GM23338 (cell line): Measurements from ENCODE around the gene BCL2L13. TPM values are rescaled to one million over a fixed set of nuclear protein-coding genes. Genes with fewer than 3 reads are reported as not detected.
"Not testable (repeated sequence)": the region's sequence is repeated elsewhere in the genome, so short reads cannot be mapped to it uniquely, and the experiment has no call there.

ENCODE experiments used
- ATAC-seq: fragments of 200-7000 bp; cut with Tn5 transposase; 3 replicates; pipeline ENCODE4 v1.9.1; 2020
- DNase-seq: peaks from one replicate; pipeline ENCODE4 v3.0.0-alpha.2; 2015; ENCODE audit warnings: low spot score
- H2AFZ ChIP-seq: fragments of 200-600 bp; sonication (generic); 2 replicates; pipeline ENCODE4 v1.8.0; 2016; ENCODE audit warnings: antibody characterized with exemption, mild to moderate bottlenecking, moderate library complexity
- H3F3A ChIP-seq: fragments of 200-600 bp; sonication (generic); replicated peaks from 2 replicates; pipeline ENCODE4 v1.8.0; 2017; ENCODE audit warnings: antibody characterized with exemption, mixed run types, low read depth
- H3K27ac ChIP-seq: fragments of 200-600 bp; sonication (generic); 2 replicates; pipeline ENCODE4 v1.6.1; 2016; ENCODE audit warnings: low read depth
- H3K27me3 ChIP-seq: fragments of 200-600 bp; sonication (generic); 2 replicates; pipeline ENCODE4 v1.8.0; 2016; ENCODE audit warnings: mild to moderate bottlenecking, mixed run types, moderate library complexity; ENCODE audit not compliant: insufficient read depth
- H3K36me3 ChIP-seq: fragments of 200-600 bp; sonication (generic); 2 replicates; pipeline ENCODE4 v1.8.0; 2016; ENCODE audit warnings: mild to moderate bottlenecking; ENCODE audit not compliant: insufficient read depth
- H3K4me1 ChIP-seq: fragments of 200-600 bp; sonication (generic); 2 replicates; pipeline ENCODE4 v1.8.0; 2016; ENCODE audit warnings: mild to moderate bottlenecking, moderate library complexity; ENCODE audit not compliant: insufficient read depth
- H3K4me2 ChIP-seq: fragments of 200-600 bp; sonication (generic); 2 replicates; pipeline ENCODE4 v1.7.1; 2017; ENCODE audit warnings: mixed run types
- H3K4me3 ChIP-seq: fragments of 200-600 bp; sonication (generic); 2 replicates; pipeline ENCODE4 v1.6.1; 2016; ENCODE audit warnings: mixed run types
- H3K79me2 ChIP-seq: fragments of 200-600 bp; sonication (generic); replicated peaks from 2 replicates; pipeline ENCODE4 v1.8.0; 2017; ENCODE audit warnings: mild to moderate bottlenecking; ENCODE audit not compliant: insufficient read depth
- H3K9me2 ChIP-seq: fragments of 200-600 bp; sonication (generic); 2 replicates; pipeline ENCODE4 v1.8.0; 2017; ENCODE audit not compliant: insufficient read depth
- H4K20me1 ChIP-seq: fragments of 200-600 bp; sonication (generic); replicated peaks from 2 replicates; pipeline ENCODE4 v1.8.0; 2017; ENCODE audit warnings: mild to moderate bottlenecking; ENCODE audit not compliant: insufficient read depth
- H3K27ac Mint-ChIP-seq: 2 replicates; pipeline ENCODE4 v1.8.0; 2020; ENCODE audit warnings: inconsistent platforms, mild to moderate bottlenecking, moderate library complexity, mixed read lengths
- H3K27me3 Mint-ChIP-seq: 3 replicates; pipeline ENCODE4 v1.8.0; 2022; ENCODE audit warnings: low read depth, mild to moderate bottlenecking, moderate library complexity, mixed read lengths, inconsistent platforms; ENCODE audit not compliant: insufficient read depth, poor library complexity
- H3K36me3 Mint-ChIP-seq: 3 replicates; pipeline ENCODE4 v1.8.0; 2021; ENCODE audit warnings: low read depth, mild to moderate bottlenecking, inconsistent platforms, moderate library complexity, mixed read lengths
- H3K4me1 Mint-ChIP-seq: 3 replicates; pipeline ENCODE4 v1.8.0; 2020; ENCODE audit warnings: mild to moderate bottlenecking, inconsistent platforms, mixed read lengths
- H3K4me3 Mint-ChIP-seq: 3 replicates; pipeline ENCODE4 v1.8.0; 2021; ENCODE audit warnings: moderate library complexity, mild to moderate bottlenecking, inconsistent platforms, mixed read lengths
- H3K9me3 Mint-ChIP-seq: 3 replicates; pipeline ENCODE4 v1.8.0; 2020; ENCODE audit warnings: moderate library complexity, mild to moderate bottlenecking, inconsistent platforms, mixed read lengths
- EZH2phosphoT487 ChIP-seq: fragments of 200-600 bp; sonication (generic); IDR thresholded peaks from one replicate; pipeline ENCODE4 v1.8.1; 2018; ENCODE audit warnings: antibody characterized with exemption; ENCODE audit not compliant: unreplicated experiment
- NANOG ChIP-seq: IDR thresholded peaks from 2 replicates; pipeline ENCODE4 v1.6.1; 2016; ENCODE audit warnings: antibody characterized with exemption, borderline replicate concordance
- STAT1 ChIP-seq: IDR thresholded peaks from one replicate; pipeline ENCODE4 v1.6.1; 2016; ENCODE audit warnings: antibody characterized with exemption; ENCODE audit not compliant: unreplicated experiment
- ZNF114 ChIP-seq: fragments of 250-450 bp; sonication (Bioruptor Pico); IDR thresholded peaks from 2 replicates; pipeline ENCODE4 v1.5.0; 2020; ENCODE audit warnings: mild to moderate bottlenecking, moderate library complexity
- ZNF462 ChIP-seq: fragments of 250-450 bp; sonication (Bioruptor Pico); IDR thresholded peaks from 2 replicates; pipeline ENCODE4 v1.5.0; 2020; ENCODE audit warnings: mild to moderate bottlenecking, moderate library complexity
- polyA plus RNA-seq: library from polyadenylated mRNA; unstranded; fragments of >200 nt; fragmentation: Nextera tagmentation; extraction: Ambion mirVana; gene quantifications from 2 replicates; pipeline ENCODE4 v1.2.1, GENCODE V29; 2016
- total RNA-seq: library from RNA; depleted of rRNA; stranded (reverse); fragments of >200 nt; shearing (Covaris generic); gene quantifications from 2 replicates; pipeline ENCODE4 v1.2.3, GENCODE V29; 2014

BCL2L13 gene
- total and polyA plus RNA-seq, 2 experiments from 2014 or later, result 22.4 to 32.3 TPM

GRCh38 chr22:17761138-17761488 is 122.6 kb downstream of the BCL2L13 start (continued):
- no peak for TF ChIP-seq ZNF462 (CRISPR knock-in tag)
- TF ChIP-seq NANOG, result no peak
- TF ChIP-seq STAT1, result no peak

GRCh38 chr22:17763442-17763841 is 124.9 kb downstream of the BCL2L13 start:
- not testable (repeated sequence) for H3K27ac ChIP-seq, H3K9me3 Mint-ChIP-seq, H4K20me1 ChIP-seq, ATAC-seq, H3K36me3 ChIP-seq, H3K27me3 ChIP-seq, H3K27ac Mint-ChIP-seq, H3K36me3 Mint-ChIP-seq, H3K9me2 ChIP-seq, H3K4me3 ChIP-seq, H2AFZ ChIP-seq, H3K4me1 ChIP-seq, DNase-seq, H3K4me2 ChIP-seq, H3F3A ChIP-seq, H3K27me3 Mint-ChIP-seq, H3K4me3 Mint-ChIP-seq
- peaks cover 92% of the 10 kb centered on the region for H3K79me2 ChIP-seq
- peaks cover 12% of the 10 kb centered on the region; the same call in 2 of the 3 replicates for H3K4me1 Mint-ChIP-seq

DNA sequence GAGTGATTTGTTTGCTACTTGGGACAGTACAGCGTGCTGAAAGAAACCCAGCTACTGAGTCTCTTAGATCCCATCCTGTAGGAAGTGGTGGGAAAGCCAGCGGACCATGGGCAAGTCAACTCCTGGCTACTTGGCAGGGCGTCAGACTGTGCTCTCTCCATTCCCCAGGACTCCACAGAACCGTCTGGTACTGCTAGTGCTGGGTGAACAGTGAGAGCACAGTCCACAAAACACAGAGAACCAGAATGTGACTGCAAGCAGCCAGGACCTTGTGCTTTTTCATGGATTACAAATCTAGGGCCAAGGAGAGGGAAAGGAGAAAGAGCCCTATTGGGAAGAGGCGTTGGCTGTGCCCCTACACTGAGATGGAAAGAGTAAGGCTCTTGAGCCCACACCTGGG is 125.5 kb downstream of the BCL2L13 start:
- peaks cover 8% of the 10 kb centered on the region for H3K27me3 Mint-ChIP-seq
- ATAC-seq, result no peak; the same call in 2 of the 3 replicates
- Histone ChIP-seq H3K4me1 (no peaks in the 10 kb centered on the region), H3K4me3 (no peak overlapping the region), H3K27me3 (no peaks in the 10 kb centered on the region), H3K36me3 (no peaks in the 10 kb centered on the region), H3K4me2 (no peak overlapping the region), H3K9me2 (no peaks in the 10 kb centered on the region), H3K79me2 (peaks cover 92% of the 10 kb centered on the region), H2AFZ (no peak overlapping the region), H3F3A (0 out of 2 replicates have a peak, but pooled peaks cover 7% of the 10 kb centered on the region), H4K20me1 (no peaks in the 10 kb centered on the region; the same call in 1 of the 2 replicates), H3K27ac (no peak overlapping the region)
- H3K9me3 Mint-ChIP-seq, result no peaks in the 10 kb centered on the region
- no peak for DNase-seq
- H3K36me3 Mint-ChIP-seq, result no peaks in the 10 kb centered on the region
- peaks cover 12% of the 10 kb centered on the region; the same call in 2 of the 3 replicates for H3K4me1 Mint-ChIP-seq
- H3K27ac Mint-ChIP-seq, result 0 out of 2 replicates have a peak overlapping the region, but pooled peaks have one; percentile 39
- H3K4me3 Mint-ChIP-seq, result no peak overlapping the region
- TF ChIP-seq STAT1, result no peak
- no peak for TF ChIP-seq ZNF462 (CRISPR knock-in tag)
- no peak for TF ChIP-seq ZNF114
- no peak for TF ChIP-seq EZH2phosphoT487
